HepG2 (cell line): ENCODE data around the gene ZNF846. TPM values are rescaled to one million over a fixed set of nuclear protein-coding genes. Genes with fewer than 3 reads are reported as not detected.
A peak's percentile ranks its signal among the peaks of the same experiment; 100 is the strongest.

Experiments
- ATAC-seq: fragments of 200-7000 bp; cut with Tn5 transposase; 3 replicates; pipeline ENCODE4 v1.9.1; 2020; ENCODE audit warnings: mild to moderate bottlenecking, moderate library complexity
- BruUV-seq: library from RNA; stranded (reverse); fragments of 400-500 nt; replicated peaks from 2 replicates; lab custom pipeline; 2021; lab: Mats Ljungman, UMichigan
- CTCF ChIA-PET: fragments of 300-600 bp; formaldehyde crosslinking; extraction: SDS; loops from one replicate; lab custom pipeline; 2021; ENCODE audit warnings: low total read pairs, inconsistent platforms, low intra/inter-chr PET ratio; lab: Yijun Ruan, JAX
- POLR2A ChIA-PET: fragments of 350-600 bp; sonication (Branson Sonifier 250); formaldehyde crosslinking; loops from one replicate; lab custom pipeline; 2020; ENCODE audit warnings: antibody characterized with exemption, inconsistent platforms; lab: Yijun Ruan, JAX
- DNase-seq: peaks from one replicate; pipeline ENCODE4 v3.0.0-alpha.2; 2015; ENCODE audit warnings: low spot score
- FAIRE-seq: peaks from 3 replicates; lab custom pipeline; 2011; peaks lifted over from hg19 to GRCh38; lab: Jason Lieb, UNC
- H2AFZ ChIP-seq: one replicate; pipeline ENCODE4 v1.6.1; 2011; ENCODE audit warnings: low read length, inconsistent platforms
- H3K27ac ChIP-seq: fragments of 300-600 bp; 3 replicates; pipeline ENCODE4 v1.8.0; 2011; ENCODE audit warnings: mixed run types, mild to moderate bottlenecking, mixed read lengths, low read length, inconsistent platforms; ENCODE audit not compliant: insufficient read depth; ENCODE audit errors: extremely low read length
- H3K27me3 ChIP-seq, 2 experiments: fragments of 200-600 bp in 1 of 2; 2 replicates in 1 of 2; 3 replicates in 1 of 2; pipeline versions ENCODE4 v1.6.0 to v1.8.0; 2011; ENCODE audit warnings: low read length in 2 of 2, mild to moderate bottlenecking in 2 of 2, moderate library complexity in 2 of 2, inconsistent platforms in 1 of 2; ENCODE audit not compliant: insufficient read depth in 2 of 2, control insufficient read depth in 1 of 2
- H3K36me3 ChIP-seq, 2 experiments: fragments of 200-600 bp in 1 of 2; replicated peaks in 1 of 2; 2 replicates in 1 of 2; 3 replicates in 1 of 2; pipeline versions ENCODE4 v1.5.1 to v1.8.0; 2011; ENCODE audit warnings: low read length in 2 of 2, inconsistent platforms in 1 of 2; ENCODE audit not compliant: insufficient read depth in 2 of 2, control insufficient read depth in 1 of 2
- H3K4me1 ChIP-seq: 2 replicates; pipeline ENCODE4 v1.5.1; 2012; ENCODE audit warnings: low read length, inconsistent platforms; ENCODE audit not compliant: insufficient read depth
- H3K4me2 ChIP-seq: 2 replicates; pipeline ENCODE4 v1.6.0; 2011; ENCODE audit warnings: low read depth, low read length, inconsistent platforms
- H3K4me3 ChIP-seq, 3 experiments: fragments of 200-600 bp in 1 of 3; sonication (generic), shearing (Covaris generic) in 1 of 3; replicated peaks in 1 of 3; 2 replicates each; pipeline ENCODE4 v1.5.1; 2011 to 2016; ENCODE audit warnings: low read length in 3 of 3, inconsistent platforms in 2 of 3, low read depth in 2 of 3, mild to moderate bottlenecking in 2 of 3, control low read depth in 1 of 3, mixed read lengths in 1 of 3; ENCODE audit not compliant: insufficient read depth in 1 of 3
- H3K79me2 ChIP-seq: one replicate; pipeline ENCODE4 v1.6.1; 2011; ENCODE audit warnings: low read length, inconsistent platforms; ENCODE audit not compliant: insufficient read depth
- H3K9ac ChIP-seq: 2 replicates; pipeline ENCODE4 v1.6.0; 2011; ENCODE audit warnings: mild to moderate bottlenecking, low read depth, low read length, inconsistent platforms; ENCODE audit not compliant: insufficient read depth
- H3K9me3 ChIP-seq: 2 replicates; pipeline ENCODE4 v1.5.1; 2012; ENCODE audit warnings: mild to moderate bottlenecking, low read length
- H4K20me1 ChIP-seq: 2 replicates; pipeline ENCODE4 v1.6.0; 2011; ENCODE audit warnings: inconsistent platforms, mild to moderate bottlenecking, low read length, moderate library complexity; ENCODE audit not compliant: insufficient read depth
- ASH2L ChIP-seq: fragments of 300-600, 200-600 bp; sonication (generic); IDR thresholded peaks from 2 replicates; pipeline ENCODE4 v1.7.0; 2017; ENCODE audit warnings: low read depth, mild to moderate bottlenecking, moderate library complexity, mixed read lengths, low read length; ENCODE audit not compliant: insufficient read length
- BORCS8-MEF2B ChIP-seq: sonication (generic); formaldehyde crosslinking; IDR thresholded peaks from 2 replicates; pipeline ENCODE4 v1.8.0; 2022; ENCODE audit warnings: mild to moderate bottlenecking, missing genetic modification reagents
- CSRNP1 ChIP-seq: sonication (generic); formaldehyde crosslinking; IDR thresholded peaks from 2 replicates; pipeline ENCODE4 v1.8.1; 2023; ENCODE audit warnings: mild to moderate bottlenecking, missing genetic modification reagents
- FOXA3 ChIP-seq: IDR thresholded peaks from 2 replicates; pipeline ENCODE4 v1.6.1; 2016; ENCODE audit warnings: missing genetic modification reagents, missing compliant biosample characterization
- MAZ ChIP-seq, 2 experiments: sonication (generic) in 1 of 2; formaldehyde crosslinking in 1 of 2; IDR thresholded peaks; 2 replicates each; pipeline versions ENCODE4 v1.5.0 to v1.6.1; 2012 to 2020; ENCODE audit warnings: low read depth in 2 of 2, mild to moderate bottlenecking in 2 of 2, borderline replicate concordance in 1 of 2, improper control_type of control experiment in 1 of 2, low read length in 1 of 2, missing genetic modification reagents in 1 of 2, moderate library complexity in 1 of 2
- RAD21 ChIP-seq: fragments of 450-650 bp; formaldehyde crosslinking; IDR thresholded peaks from 2 replicates; pipeline ENCODE4 v1.5.0; 2020; ENCODE audit warnings: mild to moderate bottlenecking
- SP5 ChIP-seq: IDR thresholded peaks from 2 replicates; pipeline ENCODE4 v1.6.1; 2016; ENCODE audit warnings: low read depth, borderline replicate concordance
- TFDP2 ChIP-seq: sonication (generic); formaldehyde crosslinking; IDR thresholded peaks from 2 replicates; pipeline ENCODE4 v1.4.0; 2020; ENCODE audit warnings: missing genetic modification reagents
- TMF1 ChIP-seq: sonication (generic); formaldehyde crosslinking; IDR thresholded peaks from 2 replicates; pipeline ENCODE4 v1.8.1; 2022; ENCODE audit warnings: low read depth, missing genetic modification reagents
- ZFX ChIP-seq: sonication (generic); formaldehyde crosslinking; IDR thresholded peaks from 2 replicates; pipeline ENCODE4 v1.4.0; 2020; ENCODE audit warnings: mild to moderate bottlenecking, low read depth, missing genetic modification reagents, moderate library complexity
- ZNF329 ChIP-seq: sonication (generic); formaldehyde crosslinking; IDR thresholded peaks from 2 replicates; pipeline ENCODE4 v1.9.0; 2021; ENCODE audit warnings: low read depth, mild to moderate bottlenecking, missing genetic modification reagents
- ZNF34 ChIP-seq: sonication (generic); formaldehyde crosslinking; IDR thresholded peaks from 2 replicates; pipeline ENCODE4 v1.4.0; 2020; ENCODE audit warnings: mild to moderate bottlenecking, missing genetic modification reagents, borderline replicate concordance
- ZNF468 ChIP-seq: sonication (generic); formaldehyde crosslinking; IDR thresholded peaks from 2 replicates; pipeline ENCODE4 v1.8.0; 2022; ENCODE audit warnings: mild to moderate bottlenecking, moderate library complexity, missing genetic modification reagents
- ZNF503 ChIP-seq: sonication (generic); formaldehyde crosslinking; IDR thresholded peaks from 2 replicates; pipeline ENCODE4 v1.4.0; 2020; ENCODE audit warnings: missing genetic modification reagents
- ZNF552 ChIP-seq: sonication (generic); formaldehyde crosslinking; IDR thresholded peaks from 2 replicates; pipeline ENCODE4 v1.9.0; 2022; ENCODE audit warnings: missing genetic modification reagents, mild to moderate bottlenecking, borderline replicate concordance
- ZNF709 ChIP-seq: sonication (generic); formaldehyde crosslinking; IDR thresholded peaks from 2 replicates; pipeline ENCODE4 v1.5.0; 2020; ENCODE audit warnings: mild to moderate bottlenecking, missing genetic modification reagents
- WGBS: methylation state at CpG from one replicate; pipeline ENCODE4 v1.1.6; 2017; ENCODE audit warnings: low lambda C conversion rate; 5-methylcytosine and 5-hydroxymethylcytosine counted together
- in situ Hi-C: cut with HindIII; loops from 2 replicates; pipeline ENCODE4 v1.10.0; 2017; ENCODE audit warnings: low pct_unique_long_range_greater_than_20kb; ENCODE audit not compliant: extremely low pct_ligation_motif_present
- intact Hi-C: fragments of 100-400 bp; cut with micrococcal nuclease; formaldehyde crosslinking; loops from one replicate; pipeline ENCODE4 v1.10.0; 2022; ENCODE audit not compliant: unreplicated experiment
- polyA plus RNA-seq, 8 experiments: library from polyadenylated mRNA; depleted of rRNA in 3 of 8; stranded (reverse) in 7 of 8; unstranded in 1 of 8; fragments of >200 nt; fragmentation: Illumina TruSeq in 4 of 8; extraction: Trizol in 4 of 8; gene quantifications; 2 replicates each; pipeline versions ENCODE4 v1.2.1 to v1.2.3, GENCODE V29; 2011 to 2016; ENCODE audit warnings: low read depth in 4 of 8, missing spikeins in 1 of 8, mixed read lengths in 1 of 8; ENCODE audit not compliant: insufficient read depth in 1 of 8
- total RNA-seq, 5 experiments: library from RNA; depleted of rRNA; stranded (reverse); fragments of >200 nt; fragmentation: Illumina TruSeq; extraction: Trizol; gene quantifications; 2 replicates each; pipeline ENCODE4 v1.2.3, GENCODE V29; 2016; ENCODE audit warnings: low read depth in 1 of 5

The ZNF846 gene
- total and polyA plus RNA-seq, 2 of the 13 experiments (the other 11 are each of a cell fraction or from before 2014, with no cell fraction given) = 4.8 to 5.4 TPM

- H3K4me2 ChIP-seq = peak overlapping the region; percentile 84
- 3% methylated on average over 52 of the region's 74 CpGs for WGBS
- no peak overlapping the region for H2AFZ ChIP-seq
- H3K27ac ChIP-seq = peak overlapping the region; percentile 98
- peaks cover 36% of the 10 kb centered on the region for H3K4me1 ChIP-seq
- peak overlapping the region; percentile 74 to 90 (median 80) for H3K4me3 ChIP-seq
- intact Hi-C loops (loop anchor here (2.0 kb wide), 3 partner anchors 17 to 111 kb away; partner anchors contain the start of genes FBXL12, ZNF562 and ZNF846), in situ Hi-C loops (loop anchor here (25.0 kb wide), 1 partner anchor 648 kb away; the partner anchor contains the start of genes OR7G3 and ZNF317)
- H3K79me2 ChIP-seq = no peaks in the 10 kb centered on the region
- no peaks in the 10 kb centered on the region for H3K27me3 ChIP-seq
- CTCF ChIA-PET = no interaction called here
- peak; percentile 90 for DNase-seq
- peak; percentile 30 for FAIRE-seq
- H4K20me1 ChIP-seq = no peaks in the 10 kb centered on the region
- BruUV-seq = TSS peak; percentile 88
- POLR2A ChIA-PET = interaction anchor here (1.0 kb wide), 1 partner anchor 17 kb away, joined by 7 read pairs; the partner anchor contains the start of gene ZNF846
- peak overlapping the region; percentile 85 for H3K9ac ChIP-seq
- ATAC-seq = peak; percentile 83
- H3K9me3 ChIP-seq = no peaks in the 10 kb centered on the region
- H3K36me3 ChIP-seq = no peaks in the 10 kb centered on the region
- TF ChIP-seq BORCS8-MEF2B (CRISPR knock-in tag) (peak; percentile 46; the same call in 1 of the 2 replicates), ZNF34 (CRISPR knock-in tag) (no peak), MAZ (IDR thresholded peaks at IDR 0.05; ENCODE audit: borderline replicate concordance, low read depth, low read length) (peak; percentile 58; the same call in 1 of the 2 replicates), MAZ (CRISPR knock-in tag; IDR thresholded peaks at IDR 0.05; ENCODE audit: low read depth) (no peak), TFDP2 (no peak), ZFX (CRISPR knock-in tag) (peak; percentile 83), ZNF329 (CRISPR knock-in tag) (peak; percentile 53; the same call in 1 of the 2 replicates), ZNF552 (CRISPR knock-in tag) (0 out of 2 replicates have a peak, but pooled peaks have one; percentile 35), ASH2L (peak; percentile 74), CSRNP1 (CRISPR knock-in tag) (peak; percentile 56; the same call in 1 of the 2 replicates), ZNF503 (no peak), TMF1 (CRISPR knock-in tag) (no peak), FOXA3 (CRISPR knock-in tag) (peak; percentile 22; the same call in 1 of the 2 replicates), ZNF709 (CRISPR knock-in tag) (peak; percentile 59; the same call in 1 of the 2 replicates), SP5 (CRISPR knock-in tag) (0 out of 2 replicates have a peak, but pooled peaks have one; percentile 14), RAD21 (CRISPR knock-in tag) (peak; percentile 44), ZNF468 (CRISPR knock-in tag) (no peak)
Observed at GRCh38 chr19:9785367-9786331, 17.1 kb upstream of the ZNF846 start.
